GM23248 (cell line): Measurements from ENCODE around the gene ACYP1. TPM values are rescaled to one million over a fixed set of nuclear protein-coding genes. Genes with fewer than 3 reads are reported as not detected.

Experiments used
- DNase-seq: peaks from one replicate; pipeline ENCODE4 v3.0.0-alpha.2; 2015
- H2AFZ ChIP-seq: fragments of 200-600 bp; sonication (generic); 2 replicates; pipeline ENCODE4 v1.6.1; 2016; ENCODE audit warnings: antibody characterized with exemption
- H3F3A ChIP-seq: fragments of 200-600 bp; sonication (generic); 2 replicates; pipeline ENCODE4 v1.6.1; 2016; ENCODE audit warnings: mild to moderate bottlenecking, antibody characterized with exemption, mixed run types; ENCODE audit not compliant: insufficient read depth
- H3K27ac ChIP-seq: fragments of 200-600 bp; sonication (generic); 2 replicates; pipeline ENCODE4 v1.5.1; 2016; ENCODE audit warnings: mild to moderate bottlenecking
- H3K27me3 ChIP-seq: fragments of 200-600 bp; sonication (generic); replicated peaks from 2 replicates; pipeline ENCODE4 v1.6.1; 2016; ENCODE audit warnings: mild to moderate bottlenecking; ENCODE audit not compliant: insufficient read depth
- H3K36me3 ChIP-seq: fragments of 200-600 bp; sonication (generic); 2 replicates; pipeline ENCODE4 v1.6.1; 2016; ENCODE audit warnings: low read depth, mild to moderate bottlenecking
- H3K4me1 ChIP-seq: fragments of 200-600 bp; sonication (generic); 2 replicates; pipeline ENCODE4 v1.6.1; 2016; ENCODE audit warnings: mild to moderate bottlenecking; ENCODE audit not compliant: insufficient read depth
- H3K4me2 ChIP-seq: fragments of 200-600 bp; sonication (generic); one replicate; pipeline ENCODE4 v1.6.1; 2016; ENCODE audit warnings: mild to moderate bottlenecking; ENCODE audit not compliant: unreplicated experiment
- H3K4me3 ChIP-seq: fragments of 200-600 bp; sonication (generic); 2 replicates; pipeline ENCODE4 v1.5.1; 2016; ENCODE audit warnings: mild to moderate bottlenecking
- H3K79me2 ChIP-seq: fragments of 200-600 bp; sonication (generic); 2 replicates; pipeline ENCODE4 v1.6.1; 2016; ENCODE audit warnings: mild to moderate bottlenecking; ENCODE audit not compliant: insufficient read depth
- H3K9ac ChIP-seq: fragments of 200-600 bp; sonication (generic); 2 replicates; pipeline ENCODE4 v1.6.1; 2016; ENCODE audit warnings: mild to moderate bottlenecking
- H3K9me2 ChIP-seq: fragments of 200-600 bp; sonication (generic); 2 replicates; pipeline ENCODE4 v1.6.1; 2016; ENCODE audit warnings: mixed run types, mild to moderate bottlenecking, moderate library complexity; ENCODE audit not compliant: insufficient read depth
- H3K9me3 ChIP-seq: fragments of 200-600 bp; sonication (generic); one replicate; pipeline ENCODE4 v1.6.1; 2017; ENCODE audit warnings: low read depth
- H4K20me1 ChIP-seq: fragments of 200-600 bp; sonication (generic); 2 replicates; pipeline ENCODE4 v1.6.0; 2016; ENCODE audit not compliant: insufficient read depth
- EZH2 ChIP-seq: fragments of 200-600 bp; sonication (generic); IDR thresholded peaks from 2 replicates; pipeline ENCODE4 v1.6.1; 2018; ENCODE audit warnings: antibody characterized with exemption, mild to moderate bottlenecking; ENCODE audit not compliant: insufficient read depth, poor library complexity, severe bottlenecking
- EZH2phosphoT487 ChIP-seq: fragments of 200-600 bp; sonication (generic); IDR thresholded peaks from 2 replicates; pipeline ENCODE4 v1.6.1; 2018; ENCODE audit warnings: antibody characterized with exemption, moderate library complexity, mild to moderate bottlenecking, low read depth; ENCODE audit not compliant: insufficient read depth
- WGBS, 2 experiments: methylation state at CpG; one replicate each; pipeline ENCODE4 v1.1.6; 2015 to 2017; ENCODE audit warnings: low lambda C conversion rate in 2 of 2, low coverage in 1 of 2; ENCODE audit errors: missing lambda C conversion rate in 2 of 2; 5-methylcytosine and 5-hydroxymethylcytosine counted together
- in situ Hi-C: fragments of 300-500 bp; cut with MboI; formaldehyde crosslinking; loops from 2 replicates; pipeline ENCODE4 v1.15.0; 2020
- polyA plus RNA-seq: library from polyadenylated mRNA; unstranded; fragments of >200 nt; fragmentation: Nextera tagmentation; extraction: Ambion mirVana; gene quantifications from 2 replicates; pipeline ENCODE4 v1.2.1, GENCODE V29; 2016
- total RNA-seq: library from RNA; depleted of rRNA; stranded (reverse); fragments of >200 nt; shearing (Covaris generic); gene quantifications from 2 replicates; pipeline ENCODE4 v1.2.3, GENCODE V29; 2014

The ACYP1 gene
- total and polyA plus RNA-seq, 2 experiments from 2014 or later, result 7.3 to 19.3 TPM

DNA sequence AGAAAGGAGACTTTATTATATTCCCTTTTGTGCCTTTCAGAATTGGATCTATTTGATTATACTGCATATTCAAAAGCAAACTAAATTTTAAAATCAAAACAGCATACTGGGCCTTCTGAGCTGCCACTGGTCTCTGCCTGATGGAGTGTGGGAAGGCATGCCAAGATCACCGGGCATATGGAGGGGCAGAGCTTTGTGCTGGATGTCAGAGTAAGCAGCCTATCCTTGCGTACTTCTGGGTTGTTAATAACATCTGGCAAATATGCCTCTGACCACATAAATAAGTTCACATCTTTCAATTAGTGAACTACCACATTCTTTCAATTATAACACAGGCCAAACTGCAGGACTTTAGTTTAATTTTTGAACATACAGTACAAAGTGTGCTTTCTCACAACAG lies 30.9 kb downstream of the ACYP1 start:
- no peaks in the 10 kb centered on the region for H3K4me1 ChIP-seq
- H3K27ac ChIP-seq, result no peak overlapping the region
- no peaks in the 10 kb centered on the region for H3K9me3 ChIP-seq
- no peaks in the 10 kb centered on the region for H3K9me2 ChIP-seq
- H2AFZ ChIP-seq, result no peak overlapping the region
- TF ChIP-seq EZH2phosphoT487 (no peak), EZH2 (no peak)
- H3F3A ChIP-seq, result 0 out of 2 replicates have a peak, but pooled peaks cover 9% of the 10 kb centered on the region
- H3K4me2 ChIP-seq, result no peak overlapping the region
- no peak overlapping the region for H3K9ac ChIP-seq
- H3K4me3 ChIP-seq, result no peak overlapping the region
- H3K79me2 ChIP-seq, result no peaks in the 10 kb centered on the region
- DNase-seq, result no peak
- H3K27me3 ChIP-seq, result no peaks in the 10 kb centered on the region
- H4K20me1 ChIP-seq, result no peaks in the 10 kb centered on the region
- WGBS, 2 experiments, result 56 to 57% methylated on average over 2 of the region's 2 CpGs
- peaks cover 19% of the 10 kb centered on the region for H3K36me3 ChIP-seq
- in situ Hi-C loops, result no loop called here

GRCh38 chr14:75030147-75030546 lies 33.7 kb downstream of the ACYP1 start:
- no peak for DNase-seq
- Histone ChIP-seq H3K4me1 (no peaks in the 10 kb centered on the region; the same call in 1 of the 2 replicates), H3K27ac (no peak overlapping the region), H3K4me2 (no peak overlapping the region), H3K9ac (no peak overlapping the region), H3K4me3 (no peak overlapping the region), H3K9me2 (no peaks in the 10 kb centered on the region), H3K27me3 (no peaks in the 10 kb centered on the region), H3F3A (0 out of 2 replicates have a peak, but pooled peaks cover 9% of the 10 kb centered on the region), H2AFZ (no peak overlapping the region), H3K79me2 (no peaks in the 10 kb centered on the region), H4K20me1 (no peaks in the 10 kb centered on the region), H3K36me3 (peaks cover 23% of the 10 kb centered on the region), H3K9me3 (no peaks in the 10 kb centered on the region)
- in situ Hi-C loops, result no loop called here
- whole genome bisulfite sequencing, 2 experiments, result 0% methylated on average over 1 of the region's 1 CpG
- TF ChIP-seq EZH2phosphoT487 (no peak), EZH2 (no peak)

- WGBS, 2 experiments, result 83 to 92% methylated on average over 2 of the region's 2 CpGs
Observed at GRCh38 chr14:75025876-75026275, 37.9 kb downstream of the ACYP1 start.

GRCh38 chr14:75025082-75025481 lies 38.7 kb downstream of the ACYP1 start:
- Histone ChIP-seq H3K4me1 (no peaks in the 10 kb centered on the region; the same call in 1 of the 2 replicates), H3K27ac (no peak overlapping the region), H3K9me3 (no peaks in the 10 kb centered on the region), H4K20me1 (no peaks in the 10 kb centered on the region), H3F3A (peaks cover 7% of the 10 kb centered on the region; the same call in 1 of the 2 replicates), H3K4me3 (no peak overlapping the region), H3K9ac (no peak overlapping the region), H3K36me3 (peaks cover 24% of the 10 kb centered on the region), H3K9me2 (no peaks in the 10 kb centered on the region), H2AFZ (no peak overlapping the region), H3K27me3 (no peaks in the 10 kb centered on the region), H3K79me2 (no peaks in the 10 kb centered on the region), H3K4me2 (no peak overlapping the region)
- peak; percentile 37 for DNase-seq
- 77 to 82% methylated on average over 4 of the region's 4 CpGs for WGBS, 2 experiments
- TF ChIP-seq EZH2 (no peak), EZH2phosphoT487 (no peak)
- in situ Hi-C loops, result no loop called here

More at GRCh38 chr14:75025876-75026275, 37.9 kb downstream of the ACYP1 start:
- Histone ChIP-seq H3K36me3 (peaks cover 27% of the 10 kb centered on the region), H3F3A (peaks cover 7% of the 10 kb centered on the region; the same call in 1 of the 2 replicates), H3K79me2 (no peaks in the 10 kb centered on the region), H3K9me2 (no peaks in the 10 kb centered on the region), H2AFZ (no peak overlapping the region), H4K20me1 (no peaks in the 10 kb centered on the region), H3K9me3 (no peaks in the 10 kb centered on the region), H3K4me3 (no peak overlapping the region), H3K4me1 (no peaks in the 10 kb centered on the region; the same call in 1 of the 2 replicates), H3K27me3 (no peaks in the 10 kb centered on the region), H3K4me2 (no peak overlapping the region), H3K27ac (no peak overlapping the region), H3K9ac (no peak overlapping the region)
- in situ Hi-C loops, result no loop called here
- DNase-seq, result no peak
- TF ChIP-seq EZH2, result no peak
- TF ChIP-seq EZH2phosphoT487, result no peak

DNA sequence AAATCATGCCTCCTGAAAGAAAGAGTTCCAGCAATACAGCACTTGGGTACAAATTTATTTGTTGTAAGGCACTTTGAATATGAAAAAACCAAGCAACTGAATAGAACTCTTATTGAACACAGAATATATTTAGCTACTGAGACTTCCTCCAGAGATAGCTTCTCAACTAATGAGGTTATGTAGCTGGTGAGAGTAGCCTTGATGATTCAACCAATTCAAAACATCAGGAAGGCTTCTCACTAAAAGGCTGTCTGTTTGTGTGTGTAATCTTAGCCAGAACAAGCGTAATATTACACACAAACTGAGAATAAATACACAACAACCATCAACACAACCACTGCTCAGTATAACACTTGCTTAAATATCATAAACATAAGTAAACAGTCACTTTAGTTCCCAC lies 40.7 kb downstream of the ACYP1 start:
- no peak overlapping the region for H3K4me3 ChIP-seq
- WGBS, 2 experiments, result 95 to 96% methylated on average over 1 of the region's 1 CpG
- no peak for TF ChIP-seq EZH2phosphoT487
- TF ChIP-seq EZH2, result no peak
- peaks cover 7% of the 10 kb centered on the region; the same call in 1 of the 2 replicates for H3F3A ChIP-seq
- no peak overlapping the region for H2AFZ ChIP-seq
- no peak overlapping the region for H3K4me2 ChIP-seq
- in situ Hi-C loops, result no loop called here
- peak; percentile 16 for DNase-seq
- H3K9me2 ChIP-seq, result no peaks in the 10 kb centered on the region
- no peak overlapping the region for H3K27ac ChIP-seq
- H3K79me2 ChIP-seq, result no peaks in the 10 kb centered on the region
- no peaks in the 10 kb centered on the region for H3K9me3 ChIP-seq
- H3K9ac ChIP-seq, result no peak overlapping the region
- no peaks in the 10 kb centered on the region; the same call in 1 of the 2 replicates for H3K4me1 ChIP-seq
- H3K27me3 ChIP-seq, result no peaks in the 10 kb centered on the region
- H3K36me3 ChIP-seq, result peaks cover 32% of the 10 kb centered on the region
- no peaks in the 10 kb centered on the region for H4K20me1 ChIP-seq
